ENCODE measurements around the gene ARHGAP30. TPM values are rescaled to one million over a fixed set of nuclear protein-coding genes. Genes with fewer than 3 reads are reported as not detected.
A peak's percentile ranks its signal among the peaks of the same experiment; 100 is the strongest.

ARHGAP30 gene
- total RNA-seq, 1 experiment from 2014 or later, result 36.5 TPM

DNA sequence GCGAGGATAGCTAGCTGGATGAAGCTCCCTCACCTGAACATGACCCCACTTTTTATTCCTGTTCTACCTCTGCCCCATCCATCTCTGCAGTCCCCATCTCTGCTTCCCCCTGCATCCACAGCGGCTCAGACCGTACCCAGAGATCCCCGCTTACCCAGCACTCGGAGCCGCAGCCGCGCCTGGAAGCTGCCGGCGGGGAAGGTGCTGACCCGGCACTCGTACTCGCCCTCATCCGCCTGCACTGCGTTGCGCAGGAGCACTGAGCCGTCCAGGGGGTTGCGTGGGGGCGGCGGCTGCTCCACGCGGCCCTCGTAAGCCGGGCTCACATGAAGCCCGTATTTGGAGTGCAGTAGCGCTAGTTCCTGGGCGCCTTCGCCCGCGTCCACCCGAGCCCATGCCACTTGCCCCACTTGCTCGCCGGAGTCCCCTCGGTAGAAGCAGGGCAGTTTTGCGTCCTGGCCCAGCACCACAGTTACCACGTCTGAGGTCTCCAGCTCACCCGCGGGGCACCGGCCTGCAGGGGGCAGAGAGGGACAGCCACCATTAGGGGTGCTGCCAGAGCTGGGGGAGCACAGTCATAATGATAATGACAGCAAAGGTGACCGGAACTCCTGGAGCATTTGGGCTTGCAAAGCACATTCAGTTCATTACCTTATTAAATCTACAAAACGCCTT lies 9.9 kb upstream of the ARHGAP30 start:
- DNase-seq, result peak; percentile 48
- H3K79me2 ChIP-seq (ENCODE audit: low read length), result no peaks in the 10 kb centered on the region
- no peaks in the 10 kb centered on the region for H3K27me3 ChIP-seq (ENCODE audit: low read length)
- no peak overlapping the region for H3K4me2 ChIP-seq (ENCODE audit: low read depth, low read length, poor library complexity, severe bottlenecking)
- no peaks in the 10 kb centered on the region for H3K4me1 ChIP-seq (ENCODE audit: low read length)
- H3K9ac ChIP-seq (ENCODE audit: low read length), result no peak overlapping the region
- no peaks in the 10 kb centered on the region for H3K36me3 ChIP-seq (ENCODE audit: insufficient read depth, low read length)
- H3K4me3 ChIP-seq (ENCODE audit: low read length), result no peak overlapping the region
- no peaks in the 10 kb centered on the region for H3K9me2 ChIP-seq (replicated peaks; ENCODE audit: insufficient read depth, low read length)
- H3K9me3 ChIP-seq (ENCODE audit: low read length), result no peaks in the 10 kb centered on the region
- H3K27ac ChIP-seq (ENCODE audit: low read length), result no peak overlapping the region
- no peak overlapping the region for H2AFZ ChIP-seq (ENCODE audit: low read length)
- no peaks in the 10 kb centered on the region for H4K20me1 ChIP-seq (ENCODE audit: insufficient read depth, low read depth, low read length)

DNA sequence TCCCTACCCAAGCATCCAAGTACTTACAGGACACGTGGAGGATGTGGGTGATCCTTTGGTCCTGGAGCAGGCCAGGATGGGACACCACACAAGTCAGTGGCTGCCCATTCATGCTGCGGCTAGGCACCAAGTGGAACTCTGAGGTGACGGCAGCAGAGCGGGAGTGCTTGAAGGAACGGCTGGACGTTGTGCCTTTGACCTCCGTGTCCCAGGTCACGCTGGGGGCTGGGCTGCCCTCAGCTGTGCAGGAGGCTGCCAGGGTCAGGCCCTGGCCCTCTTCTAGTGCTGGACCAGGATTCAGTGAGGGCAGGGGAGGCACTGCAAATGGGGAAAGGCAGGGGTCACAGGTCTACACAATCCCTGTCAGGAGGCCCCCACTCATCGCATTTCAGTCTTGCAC lies 7.7 kb upstream of the ARHGAP30 start:
- H2AFZ ChIP-seq (ENCODE audit: low read length), result no peak overlapping the region
- no peaks in the 10 kb centered on the region for H3K4me1 ChIP-seq (ENCODE audit: low read length)
- H3K4me3 ChIP-seq (ENCODE audit: low read length), result no peak overlapping the region
- H3K9ac ChIP-seq (ENCODE audit: low read length), result no peak overlapping the region
- no peaks in the 10 kb centered on the region for H3K79me2 ChIP-seq (ENCODE audit: low read length)
- no peaks in the 10 kb centered on the region for H4K20me1 ChIP-seq (ENCODE audit: insufficient read depth, low read depth, low read length)
- H3K9me2 ChIP-seq (replicated peaks; ENCODE audit: insufficient read depth, low read length), result no peaks in the 10 kb centered on the region
- no peaks in the 10 kb centered on the region for H3K27me3 ChIP-seq (ENCODE audit: low read length)
- no peaks in the 10 kb centered on the region for H3K36me3 ChIP-seq (ENCODE audit: insufficient read depth, low read length)
- H3K4me2 ChIP-seq (ENCODE audit: low read depth, low read length, poor library complexity, severe bottlenecking), result no peak overlapping the region
- H3K9me3 ChIP-seq (ENCODE audit: low read length), result no peaks in the 10 kb centered on the region
- H3K27ac ChIP-seq (ENCODE audit: low read length), result no peak overlapping the region
- no peak for DNase-seq

DNA sequence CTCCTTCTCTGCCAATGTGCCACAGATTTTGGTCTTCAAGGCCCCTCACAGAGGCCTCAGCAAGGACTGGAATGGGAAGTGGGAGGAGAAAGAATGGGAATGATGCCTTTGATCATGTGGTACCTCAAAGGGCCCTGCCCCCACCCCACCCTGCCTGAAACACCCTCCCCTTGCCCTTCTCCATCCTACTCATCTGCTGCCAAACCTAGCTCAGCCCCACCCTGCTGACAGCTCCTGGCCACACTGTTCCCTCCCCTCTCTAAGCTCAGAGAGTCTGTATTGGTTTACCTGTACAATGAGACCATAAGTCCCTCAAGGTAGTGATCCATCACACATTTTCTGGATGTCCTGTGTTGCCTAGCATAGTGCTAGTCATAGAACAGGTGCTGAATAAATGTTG lies 6.7 kb upstream of the ARHGAP30 start:
- Histone ChIP-seq H3K79me2 (ENCODE audit: low read length) (no peaks in the 10 kb centered on the region), H3K27ac (ENCODE audit: low read length) (no peak overlapping the region), H4K20me1 (ENCODE audit: insufficient read depth, low read depth, low read length) (no peaks in the 10 kb centered on the region), H3K36me3 (ENCODE audit: insufficient read depth, low read length) (no peaks in the 10 kb centered on the region), H3K4me3 (ENCODE audit: low read length) (no peak overlapping the region), H2AFZ (ENCODE audit: low read length) (no peak overlapping the region), H3K4me2 (ENCODE audit: low read depth, low read length, poor library complexity, severe bottlenecking) (no peak overlapping the region), H3K4me1 (ENCODE audit: low read length) (no peaks in the 10 kb centered on the region), H3K9me2 (replicated peaks; ENCODE audit: insufficient read depth, low read length) (no peaks in the 10 kb centered on the region), H3K27me3 (ENCODE audit: low read length) (no peaks in the 10 kb centered on the region), H3K9ac (ENCODE audit: low read length) (no peak overlapping the region), H3K9me3 (ENCODE audit: low read length) (no peaks in the 10 kb centered on the region)
- DNase-seq, result no peak

DNA sequence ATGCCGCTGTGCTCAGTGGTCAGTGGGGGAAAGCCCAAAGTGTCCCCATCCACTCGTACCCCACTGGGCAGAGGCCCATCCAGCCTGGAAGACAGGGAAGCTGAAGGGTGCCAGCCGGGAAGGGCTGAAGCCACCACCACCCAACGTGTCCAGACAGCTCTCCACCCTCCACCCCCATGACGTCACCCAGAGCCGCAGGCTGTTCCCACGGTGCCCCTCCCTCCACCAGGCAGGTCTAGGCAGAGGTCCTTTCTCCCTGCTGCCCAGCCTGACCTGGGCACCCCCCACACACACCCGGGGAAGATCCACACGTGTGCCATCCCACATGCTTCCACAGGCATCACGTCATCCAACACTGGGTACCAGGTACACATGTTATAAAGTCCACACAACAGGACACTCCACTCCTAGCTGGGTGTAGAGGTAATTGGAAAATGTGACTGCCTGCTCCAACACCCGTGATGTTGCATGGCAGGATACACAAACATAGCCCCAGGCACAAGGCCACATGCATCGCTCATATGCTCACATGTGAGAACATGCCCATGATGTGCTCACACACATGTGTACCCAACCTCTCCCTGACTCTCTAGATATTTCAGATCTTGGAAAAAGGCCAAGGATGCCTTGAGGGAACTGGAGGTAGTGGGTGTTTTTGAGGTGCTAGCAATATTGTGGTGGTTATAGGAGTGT lies 5.1 kb upstream of the ARHGAP30 start:
- no peak for DNase-seq
- 0 out of 2 replicates have a peak, but pooled peaks cover 3% of the 10 kb centered on the region for H3K79me2 ChIP-seq (ENCODE audit: low read length)
- peaks cover 10% of the 10 kb centered on the region for H3K4me1 ChIP-seq (ENCODE audit: low read length)
- no peaks in the 10 kb centered on the region for H3K27me3 ChIP-seq (ENCODE audit: low read length)
- H3K9ac ChIP-seq (ENCODE audit: low read length), result no peak overlapping the region
- H4K20me1 ChIP-seq (ENCODE audit: insufficient read depth, low read depth, low read length), result no peaks in the 10 kb centered on the region
- no peaks in the 10 kb centered on the region for H3K9me2 ChIP-seq (replicated peaks; ENCODE audit: insufficient read depth, low read length)
- H3K27ac ChIP-seq (ENCODE audit: low read length), result no peak overlapping the region
- H3K4me3 ChIP-seq (ENCODE audit: low read length), result no peak overlapping the region
- no peak overlapping the region for H3K4me2 ChIP-seq (ENCODE audit: low read depth, low read length, poor library complexity, severe bottlenecking)
- H3K9me3 ChIP-seq (ENCODE audit: low read length), result no peaks in the 10 kb centered on the region
- H3K36me3 ChIP-seq (ENCODE audit: insufficient read depth, low read length), result no peaks in the 10 kb centered on the region
- H2AFZ ChIP-seq (ENCODE audit: low read length), result no peak overlapping the region

DNA sequence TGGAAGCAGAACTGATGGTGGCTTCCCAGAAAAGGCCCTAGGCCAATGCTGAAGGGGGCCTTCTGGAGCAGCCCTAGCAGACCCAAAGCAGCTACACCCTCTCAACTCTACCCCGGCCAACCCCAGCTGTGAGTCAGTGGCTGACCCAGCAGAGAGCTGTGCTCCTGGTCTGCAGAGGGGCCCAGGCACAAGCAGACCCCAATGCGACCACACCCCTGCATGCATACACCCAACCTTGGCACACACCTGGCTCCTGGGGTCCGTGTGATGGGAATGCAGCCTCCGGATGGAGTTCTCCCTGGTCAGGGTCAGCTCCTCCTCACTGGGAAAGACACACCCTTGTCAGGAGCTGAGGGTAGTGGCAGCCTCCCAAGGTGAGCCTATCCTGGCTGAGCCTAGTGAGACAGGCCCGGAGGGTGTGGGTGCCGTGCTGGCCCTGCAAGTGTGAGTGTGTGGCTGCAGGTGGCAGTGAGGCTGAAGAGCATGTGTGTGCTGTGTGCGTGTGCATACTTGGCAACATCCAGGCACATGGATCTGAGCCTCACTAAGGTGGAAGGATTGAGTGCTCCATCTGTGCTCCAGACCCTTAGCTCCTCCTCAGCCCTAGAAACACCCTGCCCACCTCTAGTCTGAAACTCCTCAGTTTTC lies 3.9 kb upstream of the ARHGAP30 start:
- peak; percentile 52 for DNase-seq
- Histone ChIP-seq H3K36me3 (ENCODE audit: insufficient read depth, low read length) (no peaks in the 10 kb centered on the region), H2AFZ (ENCODE audit: low read length) (no peak overlapping the region), H3K4me2 (ENCODE audit: low read depth, low read length, poor library complexity, severe bottlenecking) (no peak overlapping the region), H3K9ac (ENCODE audit: low read length) (no peak overlapping the region), H3K27ac (ENCODE audit: low read length) (no peak overlapping the region), H3K9me2 (replicated peaks; ENCODE audit: insufficient read depth, low read length) (no peaks in the 10 kb centered on the region), H3K4me3 (ENCODE audit: low read length) (no peak overlapping the region), H3K79me2 (ENCODE audit: low read length) (peaks cover 14% of the 10 kb centered on the region), H3K9me3 (ENCODE audit: low read length) (no peaks in the 10 kb centered on the region), H4K20me1 (ENCODE audit: insufficient read depth, low read depth, low read length) (no peaks in the 10 kb centered on the region; the same call in 1 of the 2 replicates), H3K27me3 (ENCODE audit: low read length) (no peaks in the 10 kb centered on the region), H3K4me1 (ENCODE audit: low read length) (peaks cover 13% of the 10 kb centered on the region)

DNA sequence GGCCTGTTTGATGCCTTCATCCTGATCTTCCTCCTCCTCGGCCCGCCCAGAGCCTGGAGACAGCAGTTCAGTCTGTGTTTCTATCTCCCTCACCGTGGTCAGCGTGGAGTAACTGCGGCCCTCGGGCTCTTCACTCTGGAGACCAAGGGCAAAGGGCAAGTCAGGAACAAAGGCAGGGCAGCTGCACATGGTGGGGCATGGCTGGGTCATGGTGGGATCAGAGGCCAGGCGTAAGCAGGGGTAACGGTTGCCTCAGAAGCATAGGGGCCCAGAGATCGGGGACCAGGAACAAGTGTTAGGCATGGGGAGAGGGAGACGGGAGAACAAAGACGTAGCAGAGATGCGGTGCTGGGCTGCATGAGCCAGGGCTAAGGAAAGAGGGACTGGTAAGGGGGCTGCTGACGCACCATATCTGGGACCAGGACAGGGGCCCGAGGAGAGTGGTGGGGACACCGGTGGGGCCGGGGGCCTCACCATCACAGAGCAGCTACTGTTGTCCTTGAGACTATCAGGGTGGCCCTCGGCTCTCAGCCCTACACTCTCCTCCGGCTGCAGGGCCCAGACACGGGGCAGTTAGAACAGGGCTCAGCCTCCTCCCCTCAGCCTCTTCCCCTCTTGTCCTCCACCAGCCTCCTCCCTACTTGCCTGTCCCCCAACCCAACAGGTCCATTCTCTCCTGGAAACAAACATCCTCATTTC lies 3.2 kb upstream of the ARHGAP30 start:
- H3K79me2 ChIP-seq (ENCODE audit: low read length), result peaks cover 21% of the 10 kb centered on the region
- H3K27ac ChIP-seq (ENCODE audit: low read length), result no peak overlapping the region
- no peak overlapping the region for H3K4me2 ChIP-seq (ENCODE audit: low read depth, low read length, poor library complexity, severe bottlenecking)
- no peaks in the 10 kb centered on the region for H3K27me3 ChIP-seq (ENCODE audit: low read length)
- H3K9me2 ChIP-seq (replicated peaks; ENCODE audit: insufficient read depth, low read length), result no peaks in the 10 kb centered on the region
- no peak for DNase-seq
- no peaks in the 10 kb centered on the region for H3K9me3 ChIP-seq (ENCODE audit: low read length)
- H2AFZ ChIP-seq (ENCODE audit: low read length), result no peak overlapping the region
- H3K4me1 ChIP-seq (ENCODE audit: low read length), result peaks cover 20% of the 10 kb centered on the region
- H3K4me3 ChIP-seq (ENCODE audit: low read length), result no peak overlapping the region
- no peaks in the 10 kb centered on the region; the same call in 1 of the 2 replicates for H4K20me1 ChIP-seq (ENCODE audit: insufficient read depth, low read depth, low read length)
- no peak overlapping the region for H3K9ac ChIP-seq (ENCODE audit: low read length)
- H3K36me3 ChIP-seq (ENCODE audit: insufficient read depth, low read length), result no peaks in the 10 kb centered on the region

DNA sequence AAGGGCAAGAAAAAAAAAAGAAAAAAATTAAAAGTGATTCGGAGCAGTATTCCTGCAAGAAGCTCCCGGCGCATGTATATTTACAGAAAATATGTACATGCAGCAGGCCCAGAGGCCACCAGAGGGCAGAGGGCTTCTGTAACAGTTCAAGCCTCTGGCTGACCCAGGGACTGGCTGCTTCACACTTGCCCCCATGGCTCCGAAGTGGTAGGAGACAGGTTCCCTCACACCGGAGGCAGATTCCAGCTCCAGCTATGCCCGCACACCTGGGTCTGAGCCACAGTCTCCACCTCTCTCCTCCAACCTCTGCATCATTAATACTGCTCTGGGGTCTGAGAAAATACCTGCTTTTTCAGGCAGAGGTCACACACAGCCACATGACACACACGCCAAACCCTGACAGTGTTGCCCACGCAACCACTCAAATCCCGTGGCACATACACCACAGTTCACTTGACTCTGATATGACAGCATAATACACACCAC lies 2.2 kb upstream of the ARHGAP30 start:
- Histone ChIP-seq H3K9ac (ENCODE audit: low read length) (no peak overlapping the region), H3K36me3 (ENCODE audit: insufficient read depth, low read length) (peaks cover 2% of the 10 kb centered on the region; the same call in 1 of the 2 replicates), H3K79me2 (ENCODE audit: low read length) (peaks cover 30% of the 10 kb centered on the region), H3K27me3 (ENCODE audit: low read length) (no peaks in the 10 kb centered on the region), H3K9me2 (replicated peaks; ENCODE audit: insufficient read depth, low read length) (no peaks in the 10 kb centered on the region), H3K4me2 (ENCODE audit: low read depth, low read length, poor library complexity, severe bottlenecking) (no peak overlapping the region), H3K27ac (ENCODE audit: low read length) (no peak overlapping the region), H2AFZ (ENCODE audit: low read length) (no peak overlapping the region), H3K9me3 (ENCODE audit: low read length) (no peaks in the 10 kb centered on the region), H3K4me1 (ENCODE audit: low read length) (peaks cover 26% of the 10 kb centered on the region), H4K20me1 (ENCODE audit: insufficient read depth, low read depth, low read length) (no peaks in the 10 kb centered on the region; the same call in 1 of the 2 replicates), H3K4me3 (ENCODE audit: low read length) (no peak overlapping the region)
- peak; percentile 78 for DNase-seq
